ENCODE data around the gene SENP8. TPM values are rescaled to one million over a fixed set of nuclear protein-coding genes. Genes with fewer than 3 reads are reported as not detected.
A peak's percentile ranks its signal among the peaks of the same experiment; 100 is the strongest.

SENP8 gene
- polyA plus RNA-seq (2012; ENCODE audit: insufficient read length, low read depth), result 0.64 TPM

GRCh38 chr15:72118017-72118978 is at the start of gene SENP8, which contains the start of gene MYO9A:
TSS of gene SENP8 (plus strand) at chr15:72118403. CDS start at chr15:72139624, 21,221 bp downstream.
TSS of gene MYO9A (minus strand) at chr15:72118150. CDS start at chr15:72046563, 71,587 bp downstream.
- TF ChIP-seq FOXP2 (optimal IDR thresholded peaks at IDR 0.05; ENCODE audit: borderline replicate concordance, extremely low read depth, extremely low read length, insufficient read depth) (peak; percentile 69), SIN3A (IDR thresholded peaks at IDR 0.05; ENCODE audit: borderline replicate concordance, insufficient read depth, low read length) (no peak), TAF1 (IDR thresholded peaks at IDR 0.05; ENCODE audit: borderline replicate concordance, insufficient read depth, low read length) (peak; percentile 64; the same call in 1 of the 2 replicates), POLR2AphosphoS5 (IDR thresholded peaks at IDR 0.05; ENCODE audit: low read depth, low read length) (peak; percentile 86)
- TF ChIP-seq, protein P1, sequence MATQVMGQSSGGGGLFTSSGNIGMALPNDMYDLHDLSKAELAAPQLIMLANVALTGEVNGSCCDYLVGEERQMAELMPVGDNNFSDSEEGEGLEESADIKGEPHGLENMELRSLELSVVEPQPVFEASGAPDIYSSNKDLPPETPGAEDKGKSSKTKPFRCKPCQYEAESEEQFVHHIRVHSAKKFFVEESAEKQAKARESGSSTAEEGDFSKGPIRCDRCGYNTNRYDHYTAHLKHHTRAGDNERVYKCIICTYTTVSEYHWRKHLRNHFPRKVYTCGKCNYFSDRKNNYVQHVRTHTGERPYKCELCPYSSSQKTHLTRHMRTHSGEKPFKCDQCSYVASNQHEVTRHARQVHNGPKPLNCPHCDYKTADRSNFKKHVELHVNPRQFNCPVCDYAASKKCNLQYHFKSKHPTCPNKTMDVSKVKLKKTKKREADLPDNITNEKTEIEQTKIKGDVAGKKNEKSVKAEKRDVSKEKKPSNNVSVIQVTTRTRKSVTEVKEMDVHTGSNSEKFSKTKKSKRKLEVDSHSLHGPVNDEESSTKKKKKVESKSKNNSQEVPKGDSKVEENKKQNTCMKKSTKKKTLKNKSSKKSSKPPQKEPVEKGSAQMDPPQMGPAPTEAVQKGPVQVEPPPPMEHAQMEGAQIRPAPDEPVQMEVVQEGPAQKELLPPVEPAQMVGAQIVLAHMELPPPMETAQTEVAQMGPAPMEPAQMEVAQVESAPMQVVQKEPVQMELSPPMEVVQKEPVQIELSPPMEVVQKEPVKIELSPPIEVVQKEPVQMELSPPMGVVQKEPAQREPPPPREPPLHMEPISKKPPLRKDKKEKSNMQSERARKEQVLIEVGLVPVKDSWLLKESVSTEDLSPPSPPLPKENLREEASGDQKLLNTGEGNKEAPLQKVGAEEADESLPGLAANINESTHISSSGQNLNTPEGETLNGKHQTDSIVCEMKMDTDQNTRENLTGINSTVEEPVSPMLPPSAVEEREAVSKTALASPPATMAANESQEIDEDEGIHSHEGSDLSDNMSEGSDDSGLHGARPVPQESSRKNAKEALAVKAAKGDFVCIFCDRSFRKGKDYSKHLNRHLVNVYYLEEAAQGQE (IDR thresholded peaks at IDR 0.05; ENCODE audit: insufficient read depth in 1 of 2, low read depth in 2 of 2, low read length in 2 of 2), result peak in 1 of 2 experiments; percentile 13; a peak in 1 of 4 replicates

GRCh38 chr15:72068856-72069255 is 49.3 kb upstream of the SENP8 start:
- TF ChIP-seq SIN3A (IDR thresholded peaks at IDR 0.05; ENCODE audit: borderline replicate concordance, insufficient read depth, low read length) (no peak), POLR2AphosphoS5 (IDR thresholded peaks at IDR 0.05; ENCODE audit: low read depth, low read length) (no peak), FOXP2 (optimal IDR thresholded peaks at IDR 0.05; ENCODE audit: borderline replicate concordance, extremely low read depth, extremely low read length, insufficient read depth) (no peak), TAF1 (IDR thresholded peaks at IDR 0.05; ENCODE audit: borderline replicate concordance, insufficient read depth, low read length) (no peak)
- TF ChIP-seq, protein P1 (IDR thresholded peaks at IDR 0.05; ENCODE audit: insufficient read depth in 1 of 2, low read depth in 2 of 2, low read length in 2 of 2), result no peak

GRCh38 chr15:72070817-72071447 is 47.3 kb upstream of the SENP8 start:
- no peak for TF ChIP-seq SIN3A (IDR thresholded peaks at IDR 0.05; ENCODE audit: borderline replicate concordance, insufficient read depth, low read length)
- TF ChIP-seq, protein P1 (IDR thresholded peaks at IDR 0.05; ENCODE audit: insufficient read depth in 1 of 2, low read depth in 2 of 2, low read length in 2 of 2), result no peak
- no peak for TF ChIP-seq FOXP2 (optimal IDR thresholded peaks at IDR 0.05; ENCODE audit: borderline replicate concordance, extremely low read depth, extremely low read length, insufficient read depth)
- TF ChIP-seq POLR2AphosphoS5 (IDR thresholded peaks at IDR 0.05; ENCODE audit: low read depth, low read length), result no peak
- no peak for TF ChIP-seq TAF1 (IDR thresholded peaks at IDR 0.05; ENCODE audit: borderline replicate concordance, insufficient read depth, low read length)

DNA sequence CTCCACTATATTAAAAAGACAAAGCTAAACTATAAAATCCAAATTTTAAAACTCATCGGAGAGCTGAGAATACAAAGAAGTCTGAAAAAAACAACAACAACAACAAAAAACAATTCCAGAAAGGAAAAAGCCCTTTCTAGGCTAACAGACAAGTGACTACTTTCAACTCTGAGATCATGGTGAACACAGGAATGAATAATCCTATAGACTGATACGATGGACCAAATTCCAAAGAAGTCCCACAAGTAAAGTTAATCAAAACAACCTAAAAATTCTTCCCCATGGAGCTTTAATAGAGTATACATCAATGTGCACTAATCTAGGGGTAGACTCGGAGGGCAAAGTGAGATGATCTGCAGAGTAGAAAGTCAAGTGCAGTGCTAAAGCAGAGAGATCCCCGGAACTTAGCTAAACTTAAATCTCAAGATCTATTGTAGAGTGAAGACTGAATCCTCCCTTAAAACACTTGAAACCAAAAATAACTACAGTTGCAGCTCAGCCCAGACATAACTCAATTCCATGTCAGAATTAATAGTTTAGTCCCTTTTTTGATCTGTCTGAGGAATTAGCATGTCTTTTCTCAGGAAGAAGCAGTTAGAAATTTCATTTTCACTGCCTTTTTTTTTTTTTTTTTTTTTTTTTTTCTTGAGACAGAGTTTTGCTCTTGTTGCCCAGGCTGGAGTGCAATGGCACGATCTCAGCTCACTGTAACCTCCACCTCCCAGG is 43.7 kb upstream of the SENP8 start:
- TF ChIP-seq FOXP2 (optimal IDR thresholded peaks at IDR 0.05; ENCODE audit: borderline replicate concordance, extremely low read depth, extremely low read length, insufficient read depth) (no peak), POLR2AphosphoS5 (IDR thresholded peaks at IDR 0.05; ENCODE audit: low read depth, low read length) (no peak)
- TF ChIP-seq, protein P1 (IDR thresholded peaks at IDR 0.05; ENCODE audit: insufficient read depth in 1 of 2, low read depth in 2 of 2, low read length in 2 of 2), result no peak

All from PFSK-1 (cell line).